Measurements from ENCODE around the gene LCE1D.

LCE1D gene

DNA sequence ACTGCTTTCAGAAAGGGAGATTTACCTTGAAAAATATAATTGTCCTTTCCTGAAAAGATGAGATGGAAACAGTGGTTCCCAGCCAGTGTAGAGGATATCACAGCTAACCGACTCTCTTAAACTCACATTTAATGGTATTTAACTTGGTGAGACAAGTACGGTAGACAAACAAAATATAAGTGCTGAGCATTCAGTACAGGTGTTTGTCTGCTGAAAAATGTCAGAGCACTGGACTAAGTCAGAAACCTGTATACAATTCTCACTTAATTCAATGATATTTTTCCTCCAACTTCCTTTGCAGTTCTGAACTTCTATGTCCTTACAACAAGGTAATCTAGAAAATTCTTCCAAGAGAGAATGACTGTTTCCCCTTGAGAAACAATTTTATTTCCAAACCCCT, 15.2 kb downstream of the LCE1D start, which contains the start of gene LCE1B:
LCE1B (plus strand) TSS at position 301 of the 400 bp plus-strand sequence. CDS start 476 bp downstream, outside the sequence.
- no peak for DNase-seq (ENCODE audit: low read depth in 3 of 3)

GRCh38 chr1:152817309-152817708, 20.8 kb downstream of the LCE1D start:
- DNase-seq (ENCODE audit: low read depth in 3 of 3) = no peak

DNA sequence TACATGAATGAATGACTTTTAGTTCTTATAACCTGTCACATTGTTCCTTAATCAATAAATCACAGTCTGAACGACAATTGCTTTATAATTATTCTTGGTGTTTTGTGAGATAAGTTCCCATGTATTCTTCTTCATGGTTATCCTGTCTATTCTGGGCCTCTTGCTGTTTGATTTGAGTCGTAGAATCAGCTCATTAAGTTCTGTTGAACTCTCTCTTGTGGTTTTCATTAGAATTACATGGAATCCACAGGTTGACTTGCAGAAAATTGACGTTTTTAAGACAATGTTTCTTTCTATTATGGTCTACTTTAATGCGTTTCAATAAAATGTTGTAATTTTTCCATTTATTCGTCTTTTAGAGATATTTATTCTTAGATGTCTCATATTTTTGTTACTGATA, 26.8 kb downstream of the LCE1D start:
- no peak for DNase-seq (ENCODE audit: low read depth in 3 of 3)

- DNase-seq (ENCODE audit: low read depth in 3 of 3) = no peak
These were observed 28.4 kb downstream of the LCE1D start for GRCh38 chr1:152824964-152825363.

GRCh38 chr1:152827173-152827572, 30.7 kb downstream of the LCE1D start, which contains the start of gene LCE1A:
Gene LCE1A, plus strand, starts transcription at chr1:152827473. Its CDS starts 0 bp downstream, at chr1:152827473.
- no peak for DNase-seq (ENCODE audit: low read depth in 3 of 3)

DNA sequence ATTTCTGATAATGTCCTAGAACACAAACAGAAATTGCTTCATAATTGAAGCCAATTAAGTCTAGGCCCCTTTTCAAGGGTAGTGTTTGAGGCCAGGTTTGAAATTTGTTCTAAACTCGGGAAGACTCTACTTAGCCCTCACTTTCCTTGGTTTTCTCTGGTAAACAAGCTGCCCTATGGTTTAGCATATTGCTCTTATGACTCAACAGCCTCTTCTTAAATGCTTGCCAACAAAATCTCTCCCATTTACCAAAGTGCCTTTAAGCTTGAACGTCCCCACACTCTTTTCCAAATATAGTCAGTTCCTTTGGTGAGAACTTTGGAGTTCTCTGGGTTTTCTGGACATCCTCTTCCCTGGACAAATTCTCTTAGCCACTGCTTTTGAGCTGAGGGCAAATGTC, 40.3 kb downstream of the LCE1D start:
- DNase-seq (ENCODE audit: low read depth in 3 of 3) = no peak

DNA sequence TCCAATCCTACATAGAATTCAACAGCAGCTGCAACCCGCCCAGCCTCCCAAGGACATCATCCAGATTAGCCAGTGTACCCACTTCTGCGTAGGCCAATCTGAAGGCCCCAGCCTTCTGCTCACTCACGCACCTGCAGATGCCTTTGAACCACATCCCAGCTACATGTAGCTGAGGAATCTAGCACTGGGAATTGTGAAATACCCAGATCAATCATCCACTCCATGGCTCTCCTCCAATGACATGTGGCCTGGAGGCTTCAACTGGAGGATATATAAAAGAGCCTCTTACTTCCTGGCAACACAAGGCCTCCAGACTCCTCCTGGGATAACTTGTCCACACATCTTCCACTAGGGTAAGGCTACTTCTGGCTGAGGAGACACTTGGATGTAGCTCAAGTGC, 46.0 kb downstream of the LCE1D start, which contains the start of gene LCE6A:
LCE6A (plus strand) TSS at position 301 of the 400 bp plus-strand sequence. CDS start 665 bp downstream, outside the sequence.
- DNase-seq (ENCODE audit: low read depth in 3 of 3) = no peak
